OCI-LY1 (cell line): Measurements from ENCODE around the gene LGMN.

Source experiments
- CTCF ChIP-seq: fragments of 200-600 bp; sonication (generic), shearing (Covaris generic); IDR thresholded peaks from 2 replicates; pipeline ENCODE4 v1.5.1; 2017; ENCODE audit warnings: mild to moderate bottlenecking, antibody characterized with exemption, low read length, moderate library complexity, mixed read lengths
- EZH2 ChIP-seq: fragments of 200-600 bp; sonication (generic), shearing (Covaris generic); IDR thresholded peaks from 2 replicates; pipeline ENCODE4 v1.8.0; 2017; ENCODE audit warnings: borderline replicate concordance, mixed run types, mild to moderate bottlenecking, antibody characterized with exemption, low read length, moderate library complexity, mixed read lengths

- TF ChIP-seq CTCF (no peak), EZH2 (no peak)
Observed at GRCh38 chr14:92688434-92689375, 59.7 kb downstream of the LGMN start.
